OCI-LY1 (cell line): ENCODE results near the gene CLEC17A.

ENCODE experiments used
- EZH2 ChIP-seq: fragments of 200-600 bp; sonication (generic), shearing (Covaris generic); IDR thresholded peaks from 2 replicates; pipeline ENCODE4 v1.8.0; 2017; ENCODE audit warnings: borderline replicate concordance, mixed run types, mild to moderate bottlenecking, antibody characterized with exemption, low read length, moderate library complexity, mixed read lengths
- TF ChIP-seq, protein P1 (sequence below): fragments of 200-600 bp; sonication (generic), shearing (Covaris generic); IDR thresholded peaks from 2 replicates; pipeline ENCODE4 v1.5.1; 2017; ENCODE audit warnings: mild to moderate bottlenecking, antibody characterized with exemption, low read length, moderate library complexity, mixed read lengths

DNA sequence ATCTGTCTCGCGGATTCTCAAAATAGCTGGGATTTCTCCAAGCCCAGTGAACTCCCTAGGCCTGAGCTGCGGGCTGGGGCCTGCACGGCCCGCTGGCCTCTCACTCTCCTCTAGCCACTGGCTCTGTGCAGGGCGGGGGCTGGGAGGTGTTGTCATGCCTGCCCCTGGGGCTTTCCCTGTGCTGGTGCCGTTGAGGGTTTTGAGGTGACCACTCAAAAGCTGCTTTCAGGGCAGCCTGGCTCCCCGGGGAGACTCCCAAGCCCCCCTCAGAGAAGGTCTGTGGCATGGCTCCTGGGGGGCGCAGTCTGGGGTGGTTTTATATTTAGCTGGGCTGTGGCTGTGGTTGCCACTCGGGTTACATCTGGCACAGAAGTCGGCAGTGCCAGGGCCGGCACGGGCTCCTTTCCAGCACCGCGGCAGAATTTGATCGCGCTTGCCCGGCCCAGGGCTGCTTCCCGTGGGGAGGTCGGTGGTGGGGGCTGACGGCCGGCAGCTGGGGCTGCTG, 21.0 kb upstream of the CLEC17A start:
- TF ChIP-seq, protein P1, sequence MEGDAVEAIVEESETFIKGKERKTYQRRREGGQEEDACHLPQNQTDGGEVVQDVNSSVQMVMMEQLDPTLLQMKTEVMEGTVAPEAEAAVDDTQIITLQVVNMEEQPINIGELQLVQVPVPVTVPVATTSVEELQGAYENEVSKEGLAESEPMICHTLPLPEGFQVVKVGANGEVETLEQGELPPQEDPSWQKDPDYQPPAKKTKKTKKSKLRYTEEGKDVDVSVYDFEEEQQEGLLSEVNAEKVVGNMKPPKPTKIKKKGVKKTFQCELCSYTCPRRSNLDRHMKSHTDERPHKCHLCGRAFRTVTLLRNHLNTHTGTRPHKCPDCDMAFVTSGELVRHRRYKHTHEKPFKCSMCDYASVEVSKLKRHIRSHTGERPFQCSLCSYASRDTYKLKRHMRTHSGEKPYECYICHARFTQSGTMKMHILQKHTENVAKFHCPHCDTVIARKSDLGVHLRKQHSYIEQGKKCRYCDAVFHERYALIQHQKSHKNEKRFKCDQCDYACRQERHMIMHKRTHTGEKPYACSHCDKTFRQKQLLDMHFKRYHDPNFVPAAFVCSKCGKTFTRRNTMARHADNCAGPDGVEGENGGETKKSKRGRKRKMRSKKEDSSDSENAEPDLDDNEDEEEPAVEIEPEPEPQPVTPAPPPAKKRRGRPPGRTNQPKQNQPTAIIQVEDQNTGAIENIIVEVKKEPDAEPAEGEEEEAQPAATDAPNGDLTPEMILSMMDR = no peak
- no peak for TF ChIP-seq EZH2
